Glomerular visceral epithelial cell (primary cell): ENCODE data around the gene E4F1.
"Not testable (repeated sequence)": the region's sequence is repeated elsewhere in the genome, so short reads cannot be mapped to it uniquely, and the experiment has no call there.

Experiments
- DNase-seq: peaks from one replicate; pipeline ENCODE4 v3.0.0-alpha.2; 2016; ENCODE audit errors: extremely low spot score

E4F1 gene

GRCh38 chr16:2190002-2190658 is 33.3 kb upstream of the E4F1 start:
- DNase-seq = no peak

GRCh38 chr16:2190659-2191445 is 32.5 kb upstream of the E4F1 start:
- no peak for DNase-seq

GRCh38 chr16:2191446-2191706 is 32.0 kb upstream of the E4F1 start:
- DNase-seq = no peak

- peak; percentile 63 for DNase-seq
Observed at GRCh38 chr16:2194166-2194834, 29.1 kb upstream of the E4F1 start.

- DNase-seq = peak; percentile 64
Observed at GRCh38 chr16:2194852-2195321, 28.5 kb upstream of the E4F1 start.

GRCh38 chr16:2195322-2196161 is 27.8 kb upstream of the E4F1 start:
- no peak for DNase-seq

- no peak for DNase-seq
Observed at GRCh38 chr16:2196162-2196980, 27.0 kb upstream of the E4F1 start, which contains the start of gene CASKIN1. CASKIN1 (minus strand) TSS chr16:2196605; CDS start chr16:2196432, 173 bp downstream.

- no peak for DNase-seq
Observed at GRCh38 chr16:2196981-2197511, 26.3 kb upstream of the E4F1 start.

- DNase-seq = no peak
Observed at GRCh38 chr16:2197765-2198164, 25.6 kb upstream of the E4F1 start.

- no peak for DNase-seq
Observed at GRCh38 chr16:2198283-2198682, 25.1 kb upstream of the E4F1 start.

- no peak for DNase-seq
Observed at GRCh38 chr16:2199095-2199494, 24.3 kb upstream of the E4F1 start.

GRCh38 chr16:2199621-2200139 is 23.7 kb upstream of the E4F1 start:
- no peak for DNase-seq

- no peak for DNase-seq
Observed at GRCh38 chr16:2200313-2200712, 23.1 kb upstream of the E4F1 start.

- not testable (repeated sequence) for DNase-seq
Observed at GRCh38 chr16:2203119-2203688, 20.2 kb upstream of the E4F1 start.

- no peak for DNase-seq
Observed at GRCh38 chr16:2204416-2205103, 18.8 kb upstream of the E4F1 start.

GRCh38 chr16:2205104-2205966 is 18.1 kb upstream of the E4F1 start, which contains the start of gene MLST8:
MLST8 (plus strand) TSS chr16:2205454; CDS start chr16:2206086, 632 bp downstream.
- DNase-seq = peak; percentile 85

- no peak for DNase-seq
Observed at GRCh38 chr16:2205967-2206313, 17.5 kb upstream of the E4F1 start.

- DNase-seq = no peak
Observed at GRCh38 chr16:2206420-2206779, 17.0 kb upstream of the E4F1 start.
